Renal pelvis (tissue), 4 donors: Measurements from ENCODE around the gene PIK3R4. TPM values are rescaled to one million over a fixed set of nuclear protein-coding genes. Genes with fewer than 3 reads are reported as not detected.

ENCODE experiments used
- DNase-seq: peaks from one replicate; pipeline ENCODE4 v3.0.0-alpha.2; 2013
- polyA plus RNA-seq, 3 donors: library from polyadenylated mRNA; unstranded; fragments of 120-200 nt; gene quantifications; one replicate each; pipeline ENCODE4 v1.2.1, GENCODE V29; 2013; ENCODE audit not compliant: insufficient read length in 3 of 3

The PIK3R4 gene
- polyA plus RNA-seq, 3 donors: 41.5 to 46.8 (median 46.7) TPM

GRCh38 chr3:130645261-130645660, 101.4 kb downstream of the PIK3R4 start:
- DNase-seq: no peak

DNA sequence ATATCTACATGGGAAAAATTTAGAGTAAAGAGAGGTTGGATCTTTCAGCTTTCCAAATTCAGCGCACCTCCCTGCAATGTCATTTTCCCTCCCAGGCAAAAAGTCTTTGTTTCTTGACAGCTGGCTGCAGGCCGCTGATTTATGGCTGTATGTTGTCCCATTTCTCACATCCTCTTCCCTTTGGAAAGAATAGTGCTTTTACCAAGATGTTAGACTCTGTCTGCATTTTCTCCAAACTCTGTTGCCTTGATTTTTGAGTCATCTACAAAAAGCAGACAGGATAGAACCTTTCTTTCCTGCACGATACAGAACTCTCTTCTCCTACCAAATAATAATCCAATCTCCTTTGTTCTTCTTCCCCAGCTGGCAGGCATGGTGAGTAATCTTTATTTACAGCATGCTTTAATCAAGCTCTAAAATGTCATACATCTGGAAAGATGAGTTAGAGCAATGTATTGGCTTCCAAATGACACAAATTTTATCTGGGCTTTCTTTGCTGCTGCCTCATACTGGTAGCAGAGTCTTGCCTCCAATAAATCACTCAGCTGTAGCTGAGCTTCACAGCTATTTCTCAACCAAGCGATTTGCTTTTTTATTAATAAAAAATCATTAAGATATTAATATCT, 101.9 kb downstream of the PIK3R4 start:
- no peak for DNase-seq

GRCh38 chr3:130640027-130640426, 106.6 kb downstream of the PIK3R4 start:
- DNase-seq: no peak

- no peak for DNase-seq
These were observed 110.0 kb downstream of the PIK3R4 start for GRCh38 chr3:130636480-130637234.

DNA sequence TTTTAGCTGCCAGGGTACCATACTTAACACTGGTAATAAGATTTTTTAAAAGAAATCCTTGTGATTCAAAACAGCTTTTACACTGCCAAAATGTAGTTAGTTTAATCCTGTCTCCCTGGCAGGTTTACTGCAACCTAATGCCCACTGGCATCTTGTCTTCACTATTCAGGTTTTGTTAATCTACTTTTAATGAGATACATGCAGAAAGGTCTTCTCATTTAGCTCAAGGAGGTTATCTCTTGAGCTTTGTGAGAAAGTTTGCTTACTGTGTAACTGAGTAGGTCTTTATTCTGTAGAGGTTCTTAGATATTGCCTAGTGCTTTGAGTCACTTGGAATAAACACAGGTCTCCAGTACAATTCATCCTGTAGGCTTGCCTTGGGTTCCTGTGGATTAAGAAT, 110.7 kb downstream of the PIK3R4 start:
- no peak for DNase-seq

- no peak for DNase-seq
These were observed 111.3 kb downstream of the PIK3R4 start for GRCh38 chr3:130635285-130635684.

Other genes with a start within 250 kb of the PIK3R4 start
- 1 to 10 TPM in 2 of 3 donors, under 1 TPM in 1; 0.86 to 1.9 (median 1.7) TPM for gene COL6A6, start 229.7 kb downstream of the PIK3R4 start, polyA plus RNA-seq
- gene ATP2C1, start 147.3 kb upstream of the PIK3R4 start, polyA plus RNA-seq: 100 to 1,000 TPM; 118 to 141 (median 131) TPM